Measurements from ENCODE around the gene TBC1D9B. TPM values are rescaled to one million over a fixed set of nuclear protein-coding genes. Genes with fewer than 3 reads are reported as not detected.

TBC1D9B gene
- total RNA-seq, 1 experiment from 2014 or later: 70.9 TPM

DNA sequence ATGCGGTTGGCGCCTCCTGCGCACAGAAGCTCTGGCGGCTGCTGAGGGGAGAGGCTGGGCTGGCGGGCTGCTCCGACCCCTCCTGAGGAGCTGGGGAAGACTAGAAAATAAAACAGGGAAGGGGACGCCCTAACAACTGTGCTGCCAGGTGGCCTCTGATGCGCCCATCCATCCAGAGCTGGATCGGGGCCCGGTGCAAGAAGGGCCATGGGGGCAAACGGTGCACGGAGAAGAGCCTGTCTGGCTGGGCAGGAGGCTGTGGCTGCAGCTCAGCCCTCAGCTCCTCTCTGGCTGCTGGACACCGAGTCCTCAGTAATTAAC is 28.0 kb downstream of the TBC1D9B start:
- no peak overlapping the region for H3K27ac Mint-ChIP-seq
- ChIA-PET POLR2A (interaction anchor here (0.6 kb wide), 1 partner anchor 310 kb away, joined by 4 read pairs; no protein-coding TSS in a partner anchor), CTCF (interaction anchor here (0.6 to 1.3 kb wide), 4 partner anchors 10 to 331 kb away, joined by 3 to 4 read pairs (median 4); no protein-coding TSS in a partner anchor)
- DNase-seq (ENCODE audit: low spot score) (no peak), ATAC-seq (no peak)
- no peak overlapping the region for H3K4me3 Mint-ChIP-seq
- no peak for TF ChIP-seq ZNF219 (CRISPR knock-in tag; IDR thresholded peaks at IDR 0.05; ENCODE audit: borderline replicate concordance)
- TF ChIP-seq JUN (CRISPR knock-in tag; IDR thresholded peaks at IDR 0.05): no peak
- peaks cover 2% of the 10 kb centered on the region; the same call in 1 of the 2 replicates for H3K27me3 Mint-ChIP-seq (ENCODE audit: low read depth)
- H3K4me1 Mint-ChIP-seq: no peaks in the 10 kb centered on the region
- H3K36me3 Mint-ChIP-seq: peaks cover 50% of the 10 kb centered on the region
- peaks cover 24% of the 10 kb centered on the region for H3K9me3 Mint-ChIP-seq

DNA sequence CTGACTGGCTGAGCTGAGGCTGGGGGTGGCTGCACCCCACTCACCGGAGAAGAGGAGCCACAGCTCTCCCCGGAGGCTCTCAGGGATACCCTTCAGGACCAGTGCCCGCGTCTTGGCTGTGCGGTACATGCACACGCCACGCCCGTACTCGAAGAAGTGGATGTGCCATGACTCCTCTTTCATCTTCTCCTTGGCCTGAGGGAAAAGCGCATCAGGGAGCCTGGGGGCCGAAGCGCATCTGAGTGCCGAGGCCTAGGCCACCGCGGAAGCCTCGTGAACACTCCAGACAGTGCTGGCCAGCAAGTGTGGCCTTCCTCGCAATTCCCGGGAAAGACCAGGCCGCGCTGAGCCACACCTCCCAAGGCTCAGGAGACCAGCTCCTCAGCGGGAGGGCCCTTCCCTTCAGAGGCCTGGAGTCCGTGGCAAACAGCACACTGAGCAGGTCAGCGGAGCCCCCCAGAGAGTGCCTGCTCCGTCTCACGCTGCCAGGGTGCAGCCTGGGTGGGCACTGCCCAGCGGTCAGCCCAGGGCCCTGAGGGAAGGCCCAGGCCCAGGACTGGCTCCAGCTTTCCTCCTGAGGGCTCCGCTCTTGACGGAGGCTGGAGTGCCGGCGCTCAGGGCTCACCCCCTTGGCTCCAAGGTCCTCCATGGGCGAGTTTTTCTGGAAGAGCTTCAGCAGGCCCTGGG is 28.6 kb downstream of the TBC1D9B start:
- ChIA-PET POLR2A (interaction anchor here (0.6 kb wide), 1 partner anchor 311 kb away, joined by 4 read pairs; no protein-coding TSS in a partner anchor), CTCF (interaction anchor here (0.6 to 1.3 kb wide), 5 partner anchors 10 to 331 kb away, joined by 3 to 4 read pairs (median 3); no protein-coding TSS in a partner anchor)
- Mint-ChIP-seq H3K4me3 (no peak overlapping the region), H3K4me1 (no peaks in the 10 kb centered on the region), H3K9me3 (peaks cover 20% of the 10 kb centered on the region), H3K36me3 (peaks cover 45% of the 10 kb centered on the region), H3K27me3 (ENCODE audit: low read depth) (peaks cover 2% of the 10 kb centered on the region; the same call in 1 of the 2 replicates), H3K27ac (no peak overlapping the region)
- TF ChIP-seq NFATC4 (CRISPR knock-in tag; IDR thresholded peaks at IDR 0.05) (no peak), NFE2L1 (CRISPR knock-in tag; IDR thresholded peaks at IDR 0.05) (no peak), MYBL2 (CRISPR knock-in tag; IDR thresholded peaks at IDR 0.05) (no peak), PRRX2 (CRISPR knock-in tag; IDR thresholded peaks at IDR 0.05) (no peak), ELF4 (CRISPR knock-in tag; IDR thresholded peaks at IDR 0.05; ENCODE audit: low read depth) (no peak), SMAD4 (CRISPR knock-in tag; IDR thresholded peaks at IDR 0.05) (no peak), SP1 (CRISPR knock-in tag; conservative IDR thresholded peaks at IDR 0.05) (no peak), KAT7 (CRISPR knock-in tag; IDR thresholded peaks at IDR 0.05; ENCODE audit: borderline replicate concordance) (no peak), NR3C1 (CRISPR knock-in tag; conservative IDR thresholded peaks at IDR 0.05; ENCODE audit: low read depth) (no peak), IRF2 (CRISPR knock-in tag; IDR thresholded peaks at IDR 0.05; ENCODE audit: borderline replicate concordance, low read depth) (no peak), NFYB (CRISPR knock-in tag; conservative IDR thresholded peaks at IDR 0.05; ENCODE audit: low read depth) (no peak), FOXJ3 (CRISPR knock-in tag; IDR thresholded peaks at IDR 0.05; ENCODE audit: borderline replicate concordance) (no peak), ZNF219 (CRISPR knock-in tag; IDR thresholded peaks at IDR 0.05; ENCODE audit: borderline replicate concordance) (no peak), ZNF416 (CRISPR knock-in tag; IDR thresholded peaks at IDR 0.05) (no peak), ZNF138 (CRISPR knock-in tag; conservative IDR thresholded peaks at IDR 0.05) (no peak)
- TF ChIP-seq, protein P1, sequence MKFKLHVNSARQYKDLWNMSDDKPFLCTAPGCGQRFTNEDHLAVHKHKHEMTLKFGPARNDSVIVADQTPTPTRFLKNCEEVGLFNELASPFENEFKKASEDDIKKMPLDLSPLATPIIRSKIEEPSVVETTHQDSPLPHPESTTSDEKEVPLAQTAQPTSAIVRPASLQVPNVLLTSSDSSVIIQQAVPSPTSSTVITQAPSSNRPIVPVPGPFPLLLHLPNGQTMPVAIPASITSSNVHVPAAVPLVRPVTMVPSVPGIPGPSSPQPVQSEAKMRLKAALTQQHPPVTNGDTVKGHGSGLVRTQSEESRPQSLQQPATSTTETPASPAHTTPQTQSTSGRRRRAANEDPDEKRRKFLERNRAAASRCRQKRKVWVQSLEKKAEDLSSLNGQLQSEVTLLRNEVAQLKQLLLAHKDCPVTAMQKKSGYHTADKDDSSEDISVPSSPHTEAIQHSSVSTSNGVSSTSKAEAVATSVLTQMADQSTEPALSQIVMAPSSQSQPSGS (CRISPR knock-in tag; IDR thresholded peaks at IDR 0.05; ENCODE audit: borderline replicate concordance, low read depth): no peak
- TF ChIP-seq, protein P2, sequence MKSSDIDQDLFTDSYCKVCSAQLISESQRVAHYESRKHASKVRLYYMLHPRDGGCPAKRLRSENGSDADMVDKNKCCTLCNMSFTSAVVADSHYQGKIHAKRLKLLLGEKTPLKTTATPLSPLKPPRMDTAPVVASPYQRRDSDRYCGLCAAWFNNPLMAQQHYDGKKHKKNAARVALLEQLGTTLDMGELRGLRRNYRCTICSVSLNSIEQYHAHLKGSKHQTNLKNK (CRISPR knock-in tag; IDR thresholded peaks at IDR 0.05): no peak
- TF ChIP-seq, protein P3, sequence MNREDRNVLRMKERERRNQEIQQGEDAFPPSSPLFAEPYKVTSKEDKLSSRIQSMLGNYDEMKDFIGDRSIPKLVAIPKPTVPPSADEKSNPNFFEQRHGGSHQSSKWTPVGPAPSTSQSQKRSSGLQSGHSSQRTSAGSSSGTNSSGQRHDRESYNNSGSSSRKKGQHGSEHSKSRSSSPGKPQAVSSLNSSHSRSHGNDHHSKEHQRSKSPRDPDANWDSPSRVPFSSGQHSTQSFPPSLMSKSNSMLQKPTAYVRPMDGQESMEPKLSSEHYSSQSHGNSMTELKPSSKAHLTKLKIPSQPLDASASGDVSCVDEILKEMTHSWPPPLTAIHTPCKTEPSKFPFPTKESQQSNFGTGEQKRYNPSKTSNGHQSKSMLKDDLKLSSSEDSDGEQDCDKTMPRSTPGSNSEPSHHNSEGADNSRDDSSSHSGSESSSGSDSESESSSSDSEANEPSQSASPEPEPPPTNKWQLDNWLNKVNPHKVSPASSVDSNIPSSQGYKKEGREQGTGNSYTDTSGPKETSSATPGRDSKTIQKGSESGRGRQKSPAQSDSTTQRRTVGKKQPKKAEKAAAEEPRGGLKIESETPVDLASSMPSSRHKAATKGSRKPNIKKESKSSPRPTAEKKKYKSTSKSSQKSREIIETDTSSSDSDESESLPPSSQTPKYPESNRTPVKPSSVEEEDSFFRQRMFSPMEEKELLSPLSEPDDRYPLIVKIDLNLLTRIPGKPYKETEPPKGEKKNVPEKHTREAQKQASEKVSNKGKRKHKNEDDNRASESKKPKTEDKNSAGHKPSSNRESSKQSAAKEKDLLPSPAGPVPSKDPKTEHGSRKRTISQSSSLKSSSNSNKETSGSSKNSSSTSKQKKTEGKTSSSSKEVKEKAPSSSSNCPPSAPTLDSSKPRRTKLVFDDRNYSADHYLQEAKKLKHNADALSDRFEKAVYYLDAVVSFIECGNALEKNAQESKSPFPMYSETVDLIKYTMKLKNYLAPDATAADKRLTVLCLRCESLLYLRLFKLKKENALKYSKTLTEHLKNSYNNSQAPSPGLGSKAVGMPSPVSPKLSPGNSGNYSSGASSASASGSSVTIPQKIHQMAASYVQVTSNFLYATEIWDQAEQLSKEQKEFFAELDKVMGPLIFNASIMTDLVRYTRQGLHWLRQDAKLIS (CRISPR knock-in tag; IDR thresholded peaks at IDR 0.05; ENCODE audit: borderline replicate concordance): no peak
- DNase-seq (ENCODE audit: low spot score) (no peak), ATAC-seq (no peak)
